Measurements from ENCODE around the gene KIAA1614.

Gene KIAA1614

GRCh38 chr1:180907313-180908055 is 5.2 kb upstream of the KIAA1614 start:
- DNase-seq: no peak

- DNase-seq: no peak
Observed at GRCh38 chr1:180908074-180908765, 4.5 kb upstream of the KIAA1614 start.

DNA sequence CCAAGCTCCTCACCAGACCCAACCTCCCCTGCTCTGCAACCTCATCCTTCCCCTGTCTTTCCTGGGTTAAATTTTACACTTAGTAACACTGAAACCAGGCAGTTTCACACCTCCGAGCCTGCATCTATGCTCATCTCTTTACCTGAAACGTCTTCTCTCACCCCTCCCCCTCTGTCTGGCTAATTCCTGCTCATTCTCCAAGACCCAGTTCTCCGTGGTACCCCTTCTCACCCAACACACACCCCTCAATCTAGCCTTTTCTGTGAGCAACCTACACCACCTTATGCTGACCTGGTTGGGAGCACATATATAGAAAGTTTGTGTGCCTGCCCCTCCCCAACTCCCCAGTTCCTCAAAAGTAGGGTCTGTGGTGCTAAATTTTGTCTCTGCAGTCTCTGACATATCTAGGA is 3.7 kb upstream of the KIAA1614 start:
- DNase-seq: no peak

- no peak for DNase-seq
Observed at GRCh38 chr1:180909462-180909976, 3.2 kb upstream of the KIAA1614 start.

DNA sequence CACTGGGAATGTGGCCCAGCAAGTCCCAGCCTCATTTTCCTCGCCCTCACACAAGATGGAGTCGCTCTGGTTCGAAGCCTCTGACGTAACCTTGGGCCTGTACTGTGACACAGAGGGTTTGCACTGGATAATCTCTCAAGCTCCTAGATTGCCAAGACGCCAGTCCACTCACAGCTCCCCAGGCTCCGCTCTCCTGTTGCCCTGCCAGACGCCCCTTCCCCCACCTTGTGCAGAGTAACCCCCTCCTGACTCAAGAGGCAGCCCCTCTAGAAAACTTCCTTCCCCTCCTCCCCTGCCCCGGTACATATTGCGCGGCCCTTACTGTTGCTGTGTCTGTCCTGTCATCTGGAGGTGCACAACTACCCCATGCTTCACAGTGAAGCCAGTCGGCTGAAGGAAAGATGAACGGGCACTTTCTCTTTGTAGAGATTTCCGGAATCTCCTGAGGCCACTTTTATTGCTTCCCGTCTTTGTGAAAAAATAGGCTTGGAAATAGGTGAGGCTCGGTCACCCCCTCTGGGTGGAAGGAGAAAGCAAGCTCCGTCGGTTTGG is 981 bp upstream of the KIAA1614 start:
- DNase-seq: no peak

GRCh38 chr1:180912211-180912800 is 391 bp upstream of the KIAA1614 start:
- no peak for DNase-seq

- DNase-seq: no peak
Observed at GRCh38 chr1:180915426-180915965, 2.8 kb downstream of the KIAA1614 start.

DNA sequence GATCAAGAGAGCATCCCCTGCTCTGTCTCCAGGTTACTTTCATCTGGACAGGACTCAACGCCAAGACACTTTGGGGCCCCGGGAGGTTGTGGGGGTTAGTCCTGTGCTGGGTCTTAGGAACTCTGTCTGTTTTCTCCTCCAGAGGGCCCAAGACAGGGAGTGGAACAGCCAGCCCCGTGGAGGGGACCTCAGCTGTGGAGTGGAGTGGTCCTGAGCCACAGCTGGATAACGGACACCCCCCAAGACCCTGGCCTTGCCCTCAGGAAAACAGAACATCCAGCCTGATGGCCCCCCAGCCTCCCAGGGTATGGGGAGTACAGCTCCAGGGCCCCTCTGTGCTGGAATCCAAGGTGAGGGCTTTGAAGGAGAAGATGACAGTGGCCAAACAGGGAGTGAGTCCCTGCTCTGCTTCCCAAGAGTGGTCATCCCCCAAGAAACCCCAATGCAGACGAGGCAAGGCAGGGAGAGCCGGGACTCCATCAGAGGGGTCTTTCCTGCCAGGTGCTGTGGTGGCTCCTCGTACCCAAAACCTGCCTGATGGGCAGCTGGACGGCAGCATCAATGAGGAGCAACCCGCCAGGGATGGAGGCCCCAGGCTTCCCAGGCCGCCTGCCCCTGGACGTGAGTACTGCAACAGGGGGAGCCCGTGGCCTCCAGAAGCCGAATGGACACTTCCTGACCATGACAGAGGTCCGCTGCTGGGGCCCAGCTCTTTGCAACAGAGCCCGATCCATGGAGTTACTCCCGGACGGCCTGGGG is 3.5 kb downstream of the KIAA1614 start:
- DNase-seq: no peak

DNA sequence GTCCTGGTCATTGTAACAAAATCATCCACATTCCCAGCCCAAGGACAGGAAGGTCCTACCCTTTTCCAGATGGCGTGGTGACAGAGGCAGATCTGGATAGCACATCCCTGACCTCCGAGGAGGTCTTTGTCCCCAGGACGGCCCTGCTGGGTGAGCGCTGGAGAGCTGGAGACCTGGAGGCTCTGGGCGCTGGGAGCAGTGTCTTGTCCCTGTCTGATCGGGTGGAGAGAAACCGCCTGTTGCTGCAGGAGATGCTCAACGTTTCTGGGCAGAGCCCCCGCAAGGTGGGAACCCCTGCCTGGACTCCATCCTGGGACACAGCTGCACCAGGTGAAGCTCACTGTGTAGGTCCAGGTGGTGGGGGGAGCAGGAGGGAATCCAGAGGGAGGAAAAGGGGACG is 4.1 kb downstream of the KIAA1614 start:
- no peak for DNase-seq

DNA sequence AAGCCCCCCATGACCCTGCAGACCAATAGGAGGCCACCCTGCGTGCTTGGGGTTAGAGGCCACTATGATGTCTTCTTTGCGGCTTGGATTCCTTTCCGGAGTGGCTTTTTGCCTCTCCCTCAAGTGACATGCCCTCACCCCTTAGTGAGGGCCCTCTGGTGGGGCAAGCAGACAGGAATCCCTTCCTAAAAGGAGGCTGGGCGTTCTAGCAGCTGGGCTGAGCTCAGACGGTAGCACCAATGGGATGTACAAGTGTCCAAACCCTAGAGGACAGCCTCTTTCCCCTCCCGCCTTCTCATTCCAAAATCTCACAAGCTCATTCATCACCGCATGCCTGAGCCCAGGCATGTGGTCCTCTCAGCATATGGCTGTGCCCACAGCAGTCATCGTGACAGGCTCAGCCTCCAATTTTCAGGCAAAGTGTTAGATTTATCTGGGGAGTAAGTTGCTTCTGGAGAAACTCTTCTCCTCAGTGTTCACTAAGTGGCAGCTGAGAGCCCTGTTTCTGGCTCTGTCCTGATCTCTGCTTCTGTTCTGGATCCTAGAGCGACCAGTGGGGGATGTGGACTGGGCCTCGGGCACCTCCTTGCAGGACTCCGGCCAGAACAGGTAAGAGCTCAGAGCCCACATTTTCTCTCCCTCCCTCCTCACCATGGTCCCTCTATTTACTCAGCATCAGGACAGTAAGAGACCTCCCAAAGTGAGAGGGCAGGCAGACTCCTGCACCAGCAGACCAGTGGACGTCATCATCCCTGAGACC is 4.8 kb downstream of the KIAA1614 start:
- DNase-seq: no peak

- no peak for DNase-seq
Observed at GRCh38 chr1:180918519-180918918, 5.8 kb downstream of the KIAA1614 start.

GRCh38 chr1:180919183-180919700 is 6.5 kb downstream of the KIAA1614 start:
- no peak for DNase-seq

- no peak for DNase-seq
Observed at GRCh38 chr1:180920193-180920592, 7.5 kb downstream of the KIAA1614 start.

DNA sequence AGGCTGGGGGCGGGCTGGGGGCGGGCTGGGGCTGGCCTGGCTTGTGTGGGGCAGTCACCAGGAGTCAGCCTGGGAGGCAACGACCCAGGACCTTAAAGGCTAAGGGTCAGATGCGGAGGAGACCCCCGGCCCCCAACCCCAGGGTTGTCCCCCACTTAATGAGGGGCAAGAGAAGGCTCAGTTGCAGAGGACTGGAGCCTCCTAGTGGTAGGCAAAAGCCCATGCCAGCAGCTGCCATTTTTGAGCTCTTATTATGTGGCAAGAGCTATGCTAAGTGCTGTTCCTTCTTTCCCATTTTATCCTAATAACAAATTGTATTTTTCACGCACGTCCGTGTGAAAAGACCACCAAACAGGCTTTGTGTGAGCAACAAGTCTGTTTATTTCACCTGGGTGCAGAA is 8.0 kb downstream of the KIAA1614 start:
- DNase-seq: no peak

GRCh38 chr1:180921386-180921785 is 8.7 kb downstream of the KIAA1614 start:
- no peak for DNase-seq

DNA sequence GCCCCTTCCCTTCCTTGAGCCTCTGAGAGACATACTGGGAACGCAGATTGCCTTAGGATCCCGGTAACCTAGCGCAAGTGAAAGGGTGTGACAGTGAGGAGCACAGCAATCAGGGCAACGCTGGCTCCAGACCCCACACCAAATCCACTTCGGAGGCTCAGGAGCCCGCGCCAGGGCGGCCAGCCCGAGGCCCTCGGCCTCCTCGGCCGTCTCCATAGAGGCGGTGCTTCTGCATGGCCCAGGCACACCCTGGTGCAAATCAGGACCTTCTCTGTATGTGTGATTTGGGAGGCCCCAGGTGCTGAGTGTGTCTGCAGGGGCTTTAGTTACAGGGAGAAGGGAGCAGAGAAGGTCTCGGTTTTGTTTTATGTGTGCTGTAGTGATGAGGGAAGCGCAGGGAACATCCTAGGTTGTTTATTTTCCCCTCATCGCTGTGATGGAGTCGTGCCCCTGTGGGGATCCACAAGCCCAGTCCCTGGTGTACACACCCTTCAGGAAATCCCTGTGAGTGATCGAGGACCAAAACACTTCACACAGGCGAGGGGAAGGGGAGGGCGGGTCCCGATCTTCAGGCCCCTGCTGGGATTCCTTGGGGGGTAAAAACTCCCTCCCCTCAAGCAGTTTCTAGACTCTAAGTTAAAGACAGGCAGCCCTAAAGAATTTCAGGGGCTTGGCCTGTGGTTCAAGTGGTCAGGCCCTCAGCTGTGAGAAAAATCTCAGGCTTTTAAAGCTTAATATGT is 9.4 kb downstream of the KIAA1614 start:
- no peak for DNase-seq

DNA sequence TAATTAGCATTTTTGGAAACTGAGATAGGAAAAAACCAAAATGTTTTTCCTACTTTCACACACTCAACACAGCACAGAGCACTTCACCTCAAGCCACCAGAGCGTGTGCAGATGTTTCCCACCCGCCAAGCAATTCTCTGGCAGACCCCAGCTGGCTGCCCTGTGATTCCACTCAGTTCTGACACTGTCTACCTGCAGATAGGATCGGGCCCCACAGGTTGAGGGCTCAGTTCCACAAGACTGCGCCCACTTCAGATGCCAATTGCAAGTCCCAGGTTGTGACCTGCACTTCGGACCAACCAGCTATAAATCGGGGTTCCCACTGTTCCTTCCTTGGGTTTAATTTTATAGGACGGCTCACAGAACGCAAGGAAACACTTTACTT is 9.9 kb downstream of the KIAA1614 start:
- DNase-seq: no peak

DNA sequence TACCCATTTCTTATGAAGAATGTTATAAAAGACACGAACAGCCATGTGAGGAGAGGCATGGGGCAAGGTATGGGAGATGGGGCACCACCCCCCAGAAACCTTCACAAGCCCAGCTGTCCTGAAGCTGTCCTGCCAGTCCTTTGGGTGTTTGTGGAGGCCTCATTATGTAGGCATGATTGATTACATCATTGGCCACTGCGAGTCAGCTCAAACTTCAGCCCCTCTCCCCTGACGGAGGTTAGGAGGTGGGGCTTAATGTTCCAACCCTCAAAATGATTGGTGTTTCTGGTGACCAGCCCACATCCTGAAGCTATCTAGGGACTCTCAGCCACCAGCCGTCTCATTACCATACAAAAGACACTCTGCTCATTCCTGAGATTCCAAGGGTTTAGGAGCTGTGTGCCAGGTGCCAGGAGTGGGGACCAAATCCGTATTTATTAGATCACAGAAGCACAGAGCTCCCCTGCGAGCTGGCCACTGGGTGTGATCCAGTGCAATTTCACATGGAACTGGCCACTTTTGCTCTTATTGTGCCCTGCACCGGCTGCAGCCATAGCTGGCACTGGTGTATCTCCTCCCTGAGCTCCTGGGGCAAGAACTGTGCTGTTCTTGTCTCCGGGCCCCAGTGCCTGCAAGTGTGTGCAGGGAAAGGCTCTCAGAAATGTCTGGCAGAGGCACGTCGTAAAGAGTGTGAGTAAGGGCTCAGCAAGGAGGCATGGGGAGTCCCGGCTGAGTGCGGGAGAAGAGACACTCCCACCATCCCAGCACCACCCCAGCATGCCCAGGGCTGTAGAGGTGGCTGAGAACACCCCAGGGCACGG is 10.5 kb downstream of the KIAA1614 start:
- DNase-seq: no peak

DNA sequence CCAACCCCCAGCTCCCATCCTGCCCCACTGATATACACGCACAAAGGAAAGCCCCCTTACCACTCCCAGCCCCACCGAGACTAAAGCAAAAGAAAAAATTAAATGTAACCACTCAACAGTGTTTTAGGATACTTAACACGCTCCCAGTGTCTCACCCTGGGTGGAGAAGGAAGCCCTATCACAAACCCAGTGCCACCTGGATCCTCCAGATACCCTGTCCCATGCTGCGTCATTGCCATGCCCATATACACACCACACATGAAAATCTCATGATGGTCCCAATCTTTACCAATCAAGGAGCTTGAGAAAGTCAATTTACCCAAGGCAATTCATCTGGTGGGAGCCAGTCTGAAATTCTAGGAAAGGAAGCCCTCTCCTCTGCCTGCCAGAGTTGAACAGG is 11.2 kb downstream of the KIAA1614 start:
- no peak for DNase-seq

DNA sequence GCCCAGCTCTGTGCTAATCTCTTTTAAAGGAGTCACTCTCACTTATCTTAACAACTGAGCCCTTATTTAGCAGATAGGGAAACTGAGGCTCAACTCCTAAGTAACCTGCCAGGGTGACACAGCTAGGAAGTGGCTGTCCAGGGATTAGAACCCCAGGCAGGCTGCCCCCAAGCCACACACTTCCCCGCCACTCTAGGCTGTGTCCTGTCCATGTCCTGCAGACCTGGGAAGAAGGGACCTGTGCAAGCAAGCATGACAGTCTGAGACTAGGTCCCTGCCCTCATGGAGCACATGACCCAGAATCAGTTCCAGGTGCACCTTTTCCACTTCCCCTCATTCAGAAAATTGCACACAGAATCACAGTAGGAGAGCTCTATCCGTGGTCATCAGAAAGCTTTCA is 12.2 kb downstream of the KIAA1614 start:
- DNase-seq: no peak
